ENCODE measurements around the gene ARAF.

ARAF gene

DNA sequence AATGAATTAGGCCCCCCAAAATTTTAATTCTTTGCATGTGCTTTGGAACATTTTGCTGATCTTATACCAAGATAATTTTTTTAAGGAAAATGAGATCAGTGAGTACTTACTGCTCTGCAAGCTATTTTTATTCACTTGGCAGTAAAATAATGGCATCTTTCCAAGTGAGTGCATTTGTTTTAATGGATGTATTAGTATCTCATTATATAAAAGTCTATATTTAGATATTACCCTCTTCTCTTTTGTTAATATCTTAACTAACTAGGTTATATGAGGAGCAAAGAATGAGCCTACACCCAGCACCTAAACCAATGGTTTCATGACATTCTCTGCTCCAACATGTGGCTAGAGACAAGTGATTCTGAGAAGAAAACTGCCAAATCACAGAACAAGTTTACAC lies 21.1 kb upstream of the ARAF start:
- H3K9ac ChIP-seq, result no peak overlapping the region
- peaks cover 3% of the 10 kb centered on the region for H3K4me1 ChIP-seq
- H3K9me3 ChIP-seq (ENCODE audit: control insufficient read depth, low read length), result no peaks in the 10 kb centered on the region
- H2AFZ ChIP-seq, result peak overlapping the region; percentile 56
- no peaks in the 10 kb centered on the region for H3K27me3 ChIP-seq (ENCODE audit: control insufficient read depth, insufficient read depth, low read length)
- TF ChIP-seq, protein P1, sequence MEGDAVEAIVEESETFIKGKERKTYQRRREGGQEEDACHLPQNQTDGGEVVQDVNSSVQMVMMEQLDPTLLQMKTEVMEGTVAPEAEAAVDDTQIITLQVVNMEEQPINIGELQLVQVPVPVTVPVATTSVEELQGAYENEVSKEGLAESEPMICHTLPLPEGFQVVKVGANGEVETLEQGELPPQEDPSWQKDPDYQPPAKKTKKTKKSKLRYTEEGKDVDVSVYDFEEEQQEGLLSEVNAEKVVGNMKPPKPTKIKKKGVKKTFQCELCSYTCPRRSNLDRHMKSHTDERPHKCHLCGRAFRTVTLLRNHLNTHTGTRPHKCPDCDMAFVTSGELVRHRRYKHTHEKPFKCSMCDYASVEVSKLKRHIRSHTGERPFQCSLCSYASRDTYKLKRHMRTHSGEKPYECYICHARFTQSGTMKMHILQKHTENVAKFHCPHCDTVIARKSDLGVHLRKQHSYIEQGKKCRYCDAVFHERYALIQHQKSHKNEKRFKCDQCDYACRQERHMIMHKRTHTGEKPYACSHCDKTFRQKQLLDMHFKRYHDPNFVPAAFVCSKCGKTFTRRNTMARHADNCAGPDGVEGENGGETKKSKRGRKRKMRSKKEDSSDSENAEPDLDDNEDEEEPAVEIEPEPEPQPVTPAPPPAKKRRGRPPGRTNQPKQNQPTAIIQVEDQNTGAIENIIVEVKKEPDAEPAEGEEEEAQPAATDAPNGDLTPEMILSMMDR (IDR thresholded peaks at IDR 0.05), result no peak
- no peak overlapping the region for H3K4me3 ChIP-seq (ENCODE audit: low read depth, low read length)
- H3K79me2 ChIP-seq, result no peaks in the 10 kb centered on the region
- no peak overlapping the region for H3K4me2 ChIP-seq (ENCODE audit: low read length)
- H3K36me3 ChIP-seq (ENCODE audit: control insufficient read depth, insufficient read depth, low read length), result no peaks in the 10 kb centered on the region
- peak overlapping the region; percentile 24 for H3K27ac ChIP-seq

DNA sequence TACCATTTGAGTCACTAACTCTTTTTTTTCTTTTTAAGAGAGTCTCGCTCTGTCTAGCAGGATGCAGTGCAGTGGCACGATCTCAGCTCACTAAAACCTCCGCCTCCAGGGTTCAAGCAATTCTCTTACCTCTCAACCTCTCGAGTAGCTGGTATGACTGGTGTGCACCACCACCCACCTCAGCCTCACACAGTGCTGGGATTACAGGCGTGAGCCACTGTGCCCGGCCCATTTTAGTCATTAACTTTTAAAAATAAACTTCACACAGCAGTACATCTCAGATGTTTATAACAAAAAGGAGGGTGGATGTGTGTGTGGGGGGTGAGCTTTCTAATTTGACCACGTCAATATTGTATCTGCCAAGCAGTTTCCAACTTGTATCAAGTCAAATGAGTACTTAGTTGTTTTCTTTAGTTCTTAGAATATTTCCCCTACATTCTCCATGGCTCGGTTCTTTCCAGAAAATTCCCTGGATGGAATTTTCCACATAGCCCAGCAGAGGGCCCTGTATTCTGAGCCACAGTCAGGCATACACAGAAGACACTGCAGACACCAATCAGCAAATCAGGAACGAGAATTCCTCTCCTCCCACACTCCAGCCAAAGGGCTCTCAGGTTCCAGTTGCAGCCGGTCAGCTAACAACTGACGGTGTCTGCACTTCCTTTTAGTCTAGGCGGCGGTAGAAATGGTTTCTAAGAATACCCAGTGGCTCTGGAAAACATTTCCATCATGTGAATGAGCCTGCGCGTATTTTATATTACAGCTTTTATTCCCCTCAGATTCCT lies 20.1 kb upstream of the ARAF start:
- TF ChIP-seq, protein P1 (IDR thresholded peaks at IDR 0.05), result peak; percentile 54
- peak overlapping the region; percentile 81 for H2AFZ ChIP-seq
- H3K9ac ChIP-seq, result no peak overlapping the region
- H3K9me3 ChIP-seq (ENCODE audit: control insufficient read depth, low read length), result no peaks in the 10 kb centered on the region
- H3K79me2 ChIP-seq, result no peaks in the 10 kb centered on the region
- H3K36me3 ChIP-seq (ENCODE audit: control insufficient read depth, insufficient read depth, low read length), result no peaks in the 10 kb centered on the region
- H3K27ac ChIP-seq, result peak overlapping the region; percentile 75
- H3K4me3 ChIP-seq (ENCODE audit: low read depth, low read length), result no peak overlapping the region
- H3K4me2 ChIP-seq (ENCODE audit: low read length), result peak overlapping the region; percentile 55
- no peaks in the 10 kb centered on the region for H3K27me3 ChIP-seq (ENCODE audit: control insufficient read depth, insufficient read depth, low read length)
- H3K4me1 ChIP-seq, result peaks cover 3% of the 10 kb centered on the region

GRCh38 chrX:47543496-47543895 lies 17.5 kb upstream of the ARAF start:
- TF ChIP-seq, protein P1 (IDR thresholded peaks at IDR 0.05), result no peak

DNA sequence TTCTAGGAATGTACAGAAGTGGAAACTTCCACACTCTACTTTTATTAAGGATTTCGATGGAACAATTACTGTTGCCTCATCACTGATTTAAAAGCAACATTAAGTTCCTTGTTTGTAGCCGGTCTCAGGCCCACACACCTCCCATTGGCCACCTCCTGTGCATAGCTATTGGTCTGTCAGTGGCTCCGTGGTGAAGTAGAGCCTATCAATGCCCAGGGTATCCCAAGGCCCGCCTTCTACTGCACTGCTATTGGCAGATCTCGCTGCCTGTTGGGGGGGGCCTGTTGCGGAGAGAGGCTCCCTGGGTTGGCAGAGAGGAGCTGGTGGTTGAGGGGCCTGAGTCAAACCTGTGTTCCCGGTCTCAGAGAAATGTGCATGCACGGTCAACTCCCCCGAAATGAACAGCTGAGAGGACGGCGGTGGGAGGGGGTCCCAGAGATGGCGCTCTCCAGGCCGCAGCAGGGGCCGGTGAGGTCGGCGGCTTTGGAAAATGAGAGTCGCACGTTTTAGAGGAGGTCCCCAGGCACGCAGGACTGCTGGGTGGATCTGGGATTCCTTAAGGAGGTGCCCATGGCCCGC lies 4.9 kb upstream of the ARAF start:
- peak overlapping the region; percentile 89 for H3K27ac ChIP-seq
- no peaks in the 10 kb centered on the region for H3K36me3 ChIP-seq (ENCODE audit: control insufficient read depth, insufficient read depth, low read length)
- H3K4me2 ChIP-seq (ENCODE audit: low read length), result peak overlapping the region; percentile 90
- TF ChIP-seq, protein P1 (IDR thresholded peaks at IDR 0.05), result no peak
- H3K9me3 ChIP-seq (ENCODE audit: control insufficient read depth, low read length), result no peaks in the 10 kb centered on the region
- peak overlapping the region; percentile 77 for H3K4me3 ChIP-seq (ENCODE audit: low read depth, low read length)
- no peaks in the 10 kb centered on the region for H3K27me3 ChIP-seq (ENCODE audit: control insufficient read depth, insufficient read depth, low read length)
- H2AFZ ChIP-seq, result peak overlapping the region; percentile 86
- no peaks in the 10 kb centered on the region for H3K79me2 ChIP-seq
- H3K9ac ChIP-seq, result peak overlapping the region; percentile 14
- no peaks in the 10 kb centered on the region for H3K4me1 ChIP-seq

More at GRCh38 chrX:47543496-47543895, 17.5 kb upstream of the ARAF start:
- Histone ChIP-seq H3K36me3 (ENCODE audit: control insufficient read depth, insufficient read depth, low read length) (no peaks in the 10 kb centered on the region), H3K27me3 (ENCODE audit: control insufficient read depth, insufficient read depth, low read length) (no peaks in the 10 kb centered on the region), H3K9ac (no peak overlapping the region), H3K4me3 (ENCODE audit: low read depth, low read length) (no peak overlapping the region), H3K4me2 (ENCODE audit: low read length) (no peak overlapping the region), H3K4me1 (peaks cover 3% of the 10 kb centered on the region), H3K9me3 (ENCODE audit: control insufficient read depth, low read length) (no peaks in the 10 kb centered on the region), H3K27ac (no peak overlapping the region), H2AFZ (no peak overlapping the region), H3K79me2 (no peaks in the 10 kb centered on the region)

All from parathyroid adenoma (tissue), 2 donors.